ENCODE measurements around the gene COMMD4.

DNA sequence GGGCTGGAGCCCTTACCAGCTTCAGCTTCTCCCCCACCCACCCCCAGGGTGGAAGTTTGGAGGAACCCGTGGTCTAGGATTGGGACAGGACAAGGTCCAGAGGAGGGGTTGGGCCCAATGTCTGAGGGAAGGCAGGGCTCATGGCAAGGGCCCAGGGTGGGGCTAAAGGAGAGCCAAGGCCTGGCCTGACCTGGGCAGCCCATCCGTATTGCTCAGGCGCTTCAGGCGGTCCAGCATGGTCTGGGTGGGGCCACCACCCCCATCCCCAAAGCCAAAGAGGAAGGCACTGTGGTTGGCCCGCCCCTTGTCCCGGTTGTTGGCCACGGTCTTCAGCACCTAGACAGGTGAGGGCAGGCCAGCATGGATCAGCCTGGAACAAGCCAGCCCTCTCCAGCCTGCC lies 25.0 kb downstream of the COMMD4 start:
- TF ChIP-seq CTCF (IDR thresholded peaks at IDR 0.05; ENCODE audit: extremely low read depth in 1 of 2, insufficient read depth in 1 of 2, low read depth in 1 of 2, low read length in 2 of 2) (no peak), EZH2 (IDR thresholded peaks at IDR 0.05; ENCODE audit: borderline replicate concordance, low read depth, low read length, severe bottlenecking) (no peak)

Measured in endothelial cell of umbilical vein (primary cell).